HG03442 (cell line): ENCODE data around the gene FGA.

Experiments used
- ATAC-seq: cut with Tn5 transposase; IDR thresholded peaks from one replicate; pipeline ENCODE4 v1.9.1; 2021; ENCODE audit warnings: mild to moderate bottlenecking, moderate library complexity; ENCODE audit not compliant: unreplicated experiment

The FGA gene

GRCh38 chr4:154590329-154591006 is at the start of gene FGA:
Gene FGA (minus strand): TSS chr4:154590742. CDS start chr4:154590687, 55 bp downstream.
- no peak for ATAC-seq

GRCh38 chr4:154634058-154634457 is 43.5 kb upstream of the FGA start:
- ATAC-seq, result no peak

- ATAC-seq, result no peak
These were observed 41.3 kb upstream of the FGA start for GRCh38 chr4:154631828-154632227.

GRCh38 chr4:154630324-154630723 is 39.8 kb upstream of the FGA start:
- ATAC-seq, result no peak

GRCh38 chr4:154626793-154627484 is 36.4 kb upstream of the FGA start:
- peak; percentile 88 for ATAC-seq

- no peak for ATAC-seq
These were observed 35.4 kb upstream of the FGA start for GRCh38 chr4:154625971-154626370.

- ATAC-seq, result no peak
These were observed 33.5 kb upstream of the FGA start for GRCh38 chr4:154623995-154624394.

GRCh38 chr4:154623436-154623835 is 32.9 kb upstream of the FGA start:
- ATAC-seq, result no peak

GRCh38 chr4:154622598-154622997 is 32.1 kb upstream of the FGA start:
- peak; percentile 48 for ATAC-seq

- ATAC-seq, result no peak
These were observed 29.6 kb upstream of the FGA start for GRCh38 chr4:154620111-154620510.

GRCh38 chr4:154618708-154619315 is 28.3 kb upstream of the FGA start:
- ATAC-seq, result peak; percentile 74

- no peak for ATAC-seq
These were observed 27.3 kb upstream of the FGA start for GRCh38 chr4:154617820-154618317.

GRCh38 chr4:154616731-154617130 is 26.2 kb upstream of the FGA start:
- ATAC-seq, result peak; percentile 93

GRCh38 chr4:154616287-154616686 is 25.7 kb upstream of the FGA start:
- ATAC-seq, result no peak

- no peak for ATAC-seq
These were observed 24.7 kb upstream of the FGA start for GRCh38 chr4:154615211-154615610.

GRCh38 chr4:154614306-154614705 is 23.8 kb upstream of the FGA start:
- no peak for ATAC-seq

GRCh38 chr4:154612472-154613414 is 22.2 kb upstream of the FGA start, which contains the start of gene FGG:
Gene FGG (minus strand): TSS chr4:154612656. CDS start chr4:154612609, 47 bp downstream.
- no peak for ATAC-seq

- no peak for ATAC-seq
These were observed 21.3 kb upstream of the FGA start for GRCh38 chr4:154611833-154612232.

- ATAC-seq, result no peak
These were observed 20.0 kb upstream of the FGA start for GRCh38 chr4:154610582-154610981.

GRCh38 chr4:154609532-154609931 is 19.0 kb upstream of the FGA start:
- no peak for ATAC-seq
